ENCODE results near the gene BMP10. TPM values are rescaled to one million over a fixed set of nuclear protein-coding genes. Genes with fewer than 3 reads are reported as not detected.

BMP10 gene
- total and polyA plus RNA-seq, 10 of the 15 experiments (the other 5 are each of a cell fraction or from before 2014, with no cell fraction given), result 0.04 TPM; not detected in 9

GRCh38 chr2:68829749-68830148, 41.4 kb downstream of the BMP10 start (continued):
- TF ChIP-seq NFIC (IDR thresholded peaks at IDR 0.05; ENCODE audit: low read depth, low read length), result no peak
- no peak for TF ChIP-seq FOS (IDR thresholded peaks at IDR 0.05; ENCODE audit: borderline replicate concordance, extremely low read depth, insufficient read length)
- TF ChIP-seq NBN (IDR thresholded peaks at IDR 0.05), result no peak
- no peak for TF ChIP-seq RELB (IDR thresholded peaks at IDR 0.05; ENCODE audit: low read depth)

DNA sequence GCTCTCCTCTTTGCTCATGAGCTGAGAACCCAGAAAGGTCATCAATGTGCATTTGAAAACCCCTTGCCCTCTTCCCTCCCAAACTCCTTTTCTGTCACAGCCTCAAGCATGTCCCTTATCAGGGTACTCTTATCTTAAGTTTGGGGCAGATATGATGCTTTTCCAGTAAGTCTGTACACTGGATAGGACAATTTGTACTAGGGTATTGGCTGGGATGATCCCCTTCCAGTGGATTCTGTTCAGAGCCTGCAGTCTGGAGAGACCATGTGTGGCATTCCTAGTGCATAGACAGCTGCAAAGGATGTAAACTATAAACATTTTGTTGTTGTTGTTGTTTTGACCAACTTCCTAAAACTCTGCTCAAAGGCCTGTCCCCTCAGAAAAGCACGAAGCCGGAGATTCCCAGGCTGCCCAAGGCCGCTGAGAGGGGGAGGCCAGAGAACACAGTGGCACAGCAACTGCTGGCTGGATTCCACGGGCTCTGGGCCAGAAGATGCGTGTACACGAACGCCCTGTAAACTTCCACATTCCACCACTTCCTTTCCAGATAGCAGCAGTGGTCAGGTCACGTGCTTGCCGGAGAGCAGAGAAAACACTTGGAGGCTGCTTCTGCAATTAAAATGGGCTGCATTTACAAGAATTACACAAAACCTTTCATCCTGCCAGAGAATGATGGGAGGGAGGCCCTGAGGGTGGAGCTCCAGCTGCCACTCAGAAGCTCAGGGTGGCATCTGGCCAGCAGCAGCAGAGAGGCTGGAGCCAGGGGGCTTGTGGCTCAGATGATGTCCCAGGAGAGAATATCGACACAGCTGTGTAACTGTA, 42.1 kb downstream of the BMP10 start:
- H3K9me3 ChIP-seq (replicated peaks; ENCODE audit: control insufficient read depth, insufficient read depth, low read length), result no peaks in the 10 kb centered on the region
- no peak overlapping the region for H3K4me2 ChIP-seq (ENCODE audit: control insufficient read depth, insufficient read depth)
- H3K27ac ChIP-seq (ENCODE audit: control insufficient read depth, insufficient read depth), result no peak overlapping the region
- peak; percentile 23 to 40; a peak in 1 of 4 replicates for TF ChIP-seq BHLHE40 (IDR thresholded peaks at IDR 0.05; ENCODE audit: borderline replicate concordance in 1 of 2, low read depth in 2 of 2, low read length in 1 of 2)
- peak; percentile 61 for TF ChIP-seq PKNOX1 (IDR thresholded peaks at IDR 0.05)
- no peak for TF ChIP-seq USF2 (IDR thresholded peaks at IDR 0.05; ENCODE audit: borderline replicate concordance, low read depth, low read length)
- no peak for TF ChIP-seq CBFB (IDR thresholded peaks at IDR 0.05; ENCODE audit: low read depth)
- no peak for TF ChIP-seq SMC3 (IDR thresholded peaks at IDR 0.05; ENCODE audit: borderline replicate concordance, low read length)
- no peak for FAIRE-seq
- no peak overlapping the region for H2AFZ ChIP-seq (ENCODE audit: control insufficient read depth, low read depth, low read length)
- no peak for DNase-seq (ENCODE audit: low read depth, low spot score)
- intact Hi-C loops (cut with micrococcal nuclease; ENCODE audit: unreplicated experiment) (no loop called here), in situ Hi-C loops (cut with MboI) (no loop called here)
- peaks cover 14% of the 10 kb centered on the region for H3K4me1 ChIP-seq (ENCODE audit: control insufficient read depth, insufficient read depth, low read length)
- ATAC-seq, result no peak
- no peaks in the 10 kb centered on the region for H3K36me3 ChIP-seq (ENCODE audit: control insufficient read depth in 2 of 2, insufficient read depth in 2 of 2, low read length in 1 of 2)
- ChIA-PET CTCF (interaction anchor here (0.6 to 1.5 kb wide), 3 partner anchors 96 to 738 kb away, joined by 3 read pairs; no protein-coding TSS in a partner anchor), RAD21 (ENCODE audit: unreplicated experiment) (no interaction called here), SMC1A (ENCODE audit: uncharacterized antibody, unreplicated experiment) (interaction anchor here (0.7 kb wide), 1 partner anchor 10 kb away, joined by 5 read pairs; no protein-coding TSS in a partner anchor), POLR2A (no interaction called here)
- no peaks in the 10 kb centered on the region for H3K79me2 ChIP-seq (ENCODE audit: control insufficient read depth, insufficient read depth, low read length)
- H3K9ac ChIP-seq (ENCODE audit: control insufficient read depth, insufficient read depth, low read length), result no peak overlapping the region
- peaks cover 0 to 6% of the 10 kb centered on the region in 2 experiments; a peak in 2 of 4 replicates for H3K27me3 ChIP-seq (replicated peaks in 1 of 2; ENCODE audit: control insufficient read depth in 2 of 2, insufficient read depth in 2 of 2, low read length in 1 of 2)
- WGBS (ENCODE audit: insufficient coverage, insufficient replicate concordance, low lambda C conversion rate, missing lambda C conversion rate), result 61% methylated on average over 10 of the region's 10 CpGs
- no TSS peak for BruUV-seq (replicated peaks)
- H3K4me3 ChIP-seq, result no peak overlapping the region
- no peaks in the 10 kb centered on the region; the same call in 1 of the 2 replicates for H4K20me1 ChIP-seq (ENCODE audit: control insufficient read depth, insufficient read depth)

Measured in GM12878 (cell line).